ENCODE results near the gene INHBA. TPM values are rescaled to one million over a fixed set of nuclear protein-coding genes. Genes with fewer than 3 reads are reported as not detected.

INHBA gene
- total RNA-seq, 4 donors from 2014 or later = 5.4 to 19.7 (median 10.6) TPM

DNA sequence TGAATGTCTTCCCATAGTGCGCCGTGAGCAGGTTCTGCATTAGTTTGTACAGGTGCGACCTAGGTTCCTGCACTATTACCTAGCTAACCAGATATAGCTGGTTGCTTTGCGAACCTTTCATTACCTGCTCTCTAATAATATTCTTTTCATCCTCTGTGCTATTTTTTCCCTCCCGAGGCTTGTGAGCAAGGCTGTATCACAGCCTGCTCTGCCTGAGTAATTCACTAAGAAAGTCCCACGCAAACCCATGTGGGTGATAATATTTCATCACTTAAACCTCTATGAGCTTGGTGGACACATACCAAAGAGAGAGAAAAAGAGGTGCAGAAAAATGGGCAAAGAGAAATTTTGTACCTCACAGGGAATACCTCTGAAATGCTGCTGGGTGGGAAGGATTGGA lies 8.4 kb downstream of the INHBA start:
- Histone ChIP-seq H3K27ac (no peak overlapping the region), H3K9me3 (no peaks in the 10 kb centered on the region), H3K27me3 (peaks cover 0 to 6% of the 10 kb centered on the region in 2 donors), H3K4me3 (no peak overlapping the region), H3K4me1 (peaks cover 0 to 21% (median 1%) of the 10 kb centered on the region in 4 donors), H3K36me3 (peaks cover 0 to 11% (median 0%) of the 10 kb centered on the region in 3 donors)
- TF ChIP-seq POLR2A (IDR thresholded peaks at IDR 0.05) (no peak), EP300 (IDR thresholded peaks at IDR 0.05) (no peak)
- TF ChIP-seq, protein P1, sequence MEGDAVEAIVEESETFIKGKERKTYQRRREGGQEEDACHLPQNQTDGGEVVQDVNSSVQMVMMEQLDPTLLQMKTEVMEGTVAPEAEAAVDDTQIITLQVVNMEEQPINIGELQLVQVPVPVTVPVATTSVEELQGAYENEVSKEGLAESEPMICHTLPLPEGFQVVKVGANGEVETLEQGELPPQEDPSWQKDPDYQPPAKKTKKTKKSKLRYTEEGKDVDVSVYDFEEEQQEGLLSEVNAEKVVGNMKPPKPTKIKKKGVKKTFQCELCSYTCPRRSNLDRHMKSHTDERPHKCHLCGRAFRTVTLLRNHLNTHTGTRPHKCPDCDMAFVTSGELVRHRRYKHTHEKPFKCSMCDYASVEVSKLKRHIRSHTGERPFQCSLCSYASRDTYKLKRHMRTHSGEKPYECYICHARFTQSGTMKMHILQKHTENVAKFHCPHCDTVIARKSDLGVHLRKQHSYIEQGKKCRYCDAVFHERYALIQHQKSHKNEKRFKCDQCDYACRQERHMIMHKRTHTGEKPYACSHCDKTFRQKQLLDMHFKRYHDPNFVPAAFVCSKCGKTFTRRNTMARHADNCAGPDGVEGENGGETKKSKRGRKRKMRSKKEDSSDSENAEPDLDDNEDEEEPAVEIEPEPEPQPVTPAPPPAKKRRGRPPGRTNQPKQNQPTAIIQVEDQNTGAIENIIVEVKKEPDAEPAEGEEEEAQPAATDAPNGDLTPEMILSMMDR (IDR thresholded peaks at IDR 0.05) = no peak
- DNase-seq (ENCODE audit: low spot score in 2 of 2) = no peak
- 91% methylated on average over 6 of the region's 6 CpGs for WGBS, 2 donors

DNA sequence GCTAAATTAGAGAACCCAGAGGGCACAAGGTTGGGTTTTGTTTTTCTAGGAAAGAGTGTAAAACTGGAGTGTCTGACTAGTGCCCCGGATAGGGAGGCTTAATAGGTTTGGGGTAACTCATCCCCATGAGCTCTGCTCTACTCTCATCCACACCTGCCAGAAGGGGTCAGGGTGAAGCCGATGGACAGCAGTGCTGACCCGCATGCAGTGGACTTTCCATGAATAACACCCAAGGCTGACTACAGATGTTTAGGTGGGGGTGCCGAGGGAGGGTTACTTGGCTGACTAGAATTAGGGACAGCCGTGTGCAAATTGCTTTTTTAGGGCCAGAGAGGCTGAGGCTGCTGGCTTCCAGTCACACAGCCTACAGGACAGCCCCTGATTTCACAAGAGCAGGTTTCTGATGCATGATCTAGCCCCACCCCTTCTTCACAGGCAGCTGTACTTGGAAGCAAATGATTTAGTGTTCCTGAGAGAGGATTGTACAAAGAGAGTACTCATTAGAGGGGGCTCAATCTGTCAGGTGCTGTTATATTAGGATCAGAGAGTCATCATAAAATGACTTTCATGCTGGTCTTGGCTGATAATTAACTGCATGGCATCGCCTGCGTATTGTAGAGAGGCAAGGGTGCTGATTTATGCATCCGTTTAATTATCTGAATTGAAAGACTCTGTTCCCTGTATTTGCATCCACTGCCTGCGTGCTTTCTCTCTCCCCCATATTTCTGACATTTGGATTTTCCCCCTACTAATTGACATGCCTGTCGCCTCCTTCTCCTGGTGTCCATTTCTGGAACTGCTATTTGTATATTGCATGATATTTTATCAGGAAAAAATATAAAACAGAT lies 9.5 kb downstream of the INHBA start:
- Histone ChIP-seq H3K27me3 (no peaks in the 10 kb centered on the region), H3K4me3 (no peak overlapping the region), H3K4me1 (peaks cover 0 to 15% (median 0%) of the 10 kb centered on the region in 4 donors), H3K9me3 (no peaks in the 10 kb centered on the region), H3K36me3 (peaks cover 0 to 12% (median 0%) of the 10 kb centered on the region in 3 donors), H3K27ac (no peak overlapping the region)
- TF ChIP-seq POLR2A (IDR thresholded peaks at IDR 0.05) = no peak
- TF ChIP-seq, protein P1 (IDR thresholded peaks at IDR 0.05) = peak in 3 of 5 experiments; percentile 18 to 24 (median 19)
- TF ChIP-seq EP300 (IDR thresholded peaks at IDR 0.05) = no peak
- WGBS, 2 donors = 72 to 76% methylated on average over 10 of the region's 10 CpGs
- DNase-seq (ENCODE audit: low spot score in 2 of 2) = no peak

- 59 to 71% methylated on average over 7 of the region's 7 CpGs for WGBS, 2 donors
- Histone ChIP-seq H3K27ac (no peak overlapping the region), H3K36me3 (peaks cover 0 to 12% (median 0%) of the 10 kb centered on the region in 3 donors), H3K4me3 (no peak overlapping the region), H3K9me3 (no peaks in the 10 kb centered on the region), H3K4me1 (peaks cover 0 to 15% (median 0%) of the 10 kb centered on the region in 4 donors), H3K27me3 (no peaks in the 10 kb centered on the region)
- TF ChIP-seq POLR2A (IDR thresholded peaks at IDR 0.05) (no peak), EP300 (IDR thresholded peaks at IDR 0.05) (no peak)
- TF ChIP-seq, protein P1 (IDR thresholded peaks at IDR 0.05) = no peak
- no peak for DNase-seq (ENCODE audit: low spot score in 2 of 2)
These were observed 10.6 kb downstream of the INHBA start for GRCh38 chr7:41692251-41692650.

DNA sequence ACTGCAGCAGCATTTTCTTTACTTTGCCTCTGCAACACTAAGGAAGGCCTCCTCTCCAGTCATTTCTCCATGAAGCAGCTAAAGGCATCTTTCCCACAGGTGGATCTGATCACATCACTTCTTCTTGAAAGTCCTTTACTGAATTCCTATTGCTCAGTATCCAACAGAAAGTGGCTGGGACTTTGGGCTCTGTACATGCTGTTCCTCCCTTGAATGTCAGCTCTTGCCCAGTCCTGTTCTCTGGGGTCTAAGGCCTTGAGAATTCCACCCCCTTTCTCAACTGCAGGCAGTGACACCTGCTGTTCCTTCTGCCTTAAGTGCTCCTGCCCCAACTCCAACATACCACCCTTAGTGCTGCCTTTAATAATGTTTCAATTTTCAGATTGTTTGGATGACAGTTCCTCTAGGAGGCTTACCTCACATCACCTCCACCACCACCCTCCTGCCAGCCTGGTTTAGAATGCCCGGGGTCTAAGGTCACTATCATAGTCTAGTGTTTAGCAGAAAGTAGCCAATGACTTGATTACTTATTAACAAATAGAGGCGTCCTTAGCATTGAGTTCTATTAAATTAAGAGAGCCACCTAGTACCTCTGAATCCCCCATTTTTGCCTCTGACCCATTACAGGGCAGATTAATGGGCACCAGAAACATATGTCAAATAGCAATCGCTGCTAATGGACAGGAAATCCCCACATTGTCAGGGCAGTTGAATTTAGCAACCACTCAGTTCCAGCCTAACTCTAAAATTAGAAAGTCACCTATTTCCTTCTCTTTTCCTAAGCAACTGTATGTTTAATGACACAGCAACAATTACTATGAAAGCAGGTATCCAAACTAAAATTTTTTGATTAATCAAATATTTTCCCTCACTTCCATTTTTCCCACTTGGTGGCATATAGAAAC lies 11.4 kb downstream of the INHBA start:
- Histone ChIP-seq H3K27me3 (no peaks in the 10 kb centered on the region), H3K27ac (no peak overlapping the region)
- WGBS, 2 donors = 61 to 77% methylated on average over 3 of the region's 3 CpGs

More for the DNA sequence above, 11.4 kb downstream of the INHBA start:
- Histone ChIP-seq H3K4me3 (no peak overlapping the region), H3K4me1 (peaks cover 0 to 15% (median 0%) of the 10 kb centered on the region in 4 donors), H3K9me3 (no peaks in the 10 kb centered on the region), H3K36me3 (peaks cover 0 to 12% (median 0%) of the 10 kb centered on the region in 3 donors)
- no peak for DNase-seq (ENCODE audit: low spot score in 2 of 2)
- no peak for TF ChIP-seq EP300 (IDR thresholded peaks at IDR 0.05)
- TF ChIP-seq, protein P1 (IDR thresholded peaks at IDR 0.05) = no peak
- no peak for TF ChIP-seq POLR2A (IDR thresholded peaks at IDR 0.05)

Data from tibial nerve (tissue), 4 donors.